Hindlimb muscle (tissue), 1 donor: Measurements from ENCODE around the gene TPI1. TPM values are rescaled to one million over a fixed set of nuclear protein-coding genes. Genes with fewer than 3 reads are reported as not detected.

Experiments
- DNase-seq: peaks from one replicate; pipeline ENCODE4 v3.0.0-alpha.2; 2013
- polyA plus RNA-seq: library from polyadenylated mRNA; unstranded; fragments of 120-200 nt; gene quantifications from one replicate; pipeline ENCODE4 v1.2.1, GENCODE V29; 2013; ENCODE audit not compliant: insufficient read length

TPI1 gene
- 1,016 TPM for polyA plus RNA-seq

GRCh38 chr12:6867413-6868210 is at the start of gene TPI1:
TSS of gene TPI1 (plus strand) at chr12:6867531. CDS start at chr12:6867567, 36 bp downstream.
- DNase-seq: peak; percentile 89

DNA sequence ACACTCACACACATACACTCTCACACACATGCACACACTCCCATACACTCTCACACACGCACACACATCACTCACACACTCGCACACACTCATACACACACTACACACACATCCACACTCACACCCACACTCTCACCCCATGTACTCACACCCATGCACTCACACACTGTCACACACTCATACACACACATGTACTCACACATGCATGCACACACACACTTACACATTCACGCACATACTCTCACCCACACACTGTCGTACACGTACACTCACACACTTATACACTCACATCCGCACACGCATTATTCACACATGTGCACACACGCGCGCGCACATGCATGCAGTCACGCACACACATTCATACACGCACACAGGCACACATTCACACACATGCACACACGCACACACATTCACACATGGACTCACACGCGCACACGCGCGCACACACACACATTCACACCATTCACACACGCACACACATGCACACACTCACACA is 49.6 kb upstream of the TPI1 start:
- no peak for DNase-seq

GRCh38 chr12:6818222-6818621 is 49.1 kb upstream of the TPI1 start:
- no peak for DNase-seq

- DNase-seq: no peak
Measured at GRCh38 chr12:6818645-6819044, 48.7 kb upstream of the TPI1 start.

GRCh38 chr12:6819106-6820030 is 48.0 kb upstream of the TPI1 start:
- no peak for DNase-seq

DNA sequence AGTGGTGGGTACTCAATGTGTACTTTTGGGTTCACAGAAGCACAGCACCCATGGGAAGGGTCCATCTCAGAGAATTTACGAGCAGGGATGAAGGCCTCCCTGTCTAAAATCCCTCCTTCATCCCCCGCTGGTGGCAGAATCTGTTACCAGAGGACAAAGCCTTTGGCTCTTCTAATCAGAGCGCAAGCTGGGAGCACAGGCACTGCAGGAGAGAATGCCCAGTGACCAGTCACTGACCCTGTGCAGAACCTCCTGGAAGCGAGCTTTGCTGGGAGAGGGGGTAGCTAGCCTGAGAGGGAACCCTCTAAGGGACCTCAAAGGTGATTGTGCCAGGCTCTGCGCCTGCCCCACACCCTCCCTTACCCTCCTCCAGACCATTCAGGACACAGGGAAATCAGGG is 47.2 kb upstream of the TPI1 start:
- DNase-seq: no peak

DNA sequence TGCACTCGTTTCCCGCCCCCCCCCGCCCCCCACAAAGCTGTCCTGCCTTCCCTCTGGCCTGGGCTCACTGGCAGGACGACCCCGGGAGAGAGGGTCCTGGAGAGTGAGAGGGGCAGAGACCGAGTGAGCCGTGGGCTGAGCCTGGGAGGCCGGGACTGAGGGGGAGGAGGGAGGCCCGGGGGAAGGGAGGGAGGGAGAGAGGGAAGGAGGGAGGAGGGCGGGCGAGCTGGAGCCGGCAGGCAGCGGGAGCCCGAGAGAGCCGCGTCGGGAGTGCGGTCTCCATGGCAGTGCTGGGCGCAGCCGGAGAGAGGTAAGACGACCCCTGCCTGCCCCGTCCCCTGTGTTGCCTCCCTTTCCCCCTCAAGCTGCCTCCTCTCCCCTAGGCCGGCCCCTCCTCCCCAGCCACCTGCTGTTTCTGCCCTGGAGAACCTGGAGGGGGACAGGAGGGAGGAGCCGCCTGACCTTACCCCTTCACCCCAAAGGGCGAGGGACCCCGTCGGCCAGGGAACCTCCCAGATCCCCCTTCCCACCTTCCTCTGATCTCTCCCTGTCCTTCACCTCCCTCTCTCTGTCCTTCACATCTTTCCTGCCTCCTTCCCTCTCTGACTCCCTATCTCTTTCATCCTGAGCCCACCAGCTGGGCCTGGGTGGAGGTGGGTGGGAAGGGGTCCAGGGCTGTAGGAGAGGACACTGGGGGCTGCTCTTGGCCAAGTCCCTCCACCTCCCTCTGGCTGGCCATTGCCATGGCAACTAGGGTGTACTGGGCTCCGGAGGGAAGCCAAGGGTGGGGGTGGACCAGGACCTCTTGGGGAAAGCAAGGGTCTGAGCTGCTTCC is 45.5 kb upstream of the TPI1 start, which contains the start of gene GPR162:
Gene GPR162 (plus strand): TSS at position 231 of the 835 bp plus-strand sequence. CDS start 2,078 bp downstream, outside the sequence.
- DNase-seq: peak; percentile 78

DNA sequence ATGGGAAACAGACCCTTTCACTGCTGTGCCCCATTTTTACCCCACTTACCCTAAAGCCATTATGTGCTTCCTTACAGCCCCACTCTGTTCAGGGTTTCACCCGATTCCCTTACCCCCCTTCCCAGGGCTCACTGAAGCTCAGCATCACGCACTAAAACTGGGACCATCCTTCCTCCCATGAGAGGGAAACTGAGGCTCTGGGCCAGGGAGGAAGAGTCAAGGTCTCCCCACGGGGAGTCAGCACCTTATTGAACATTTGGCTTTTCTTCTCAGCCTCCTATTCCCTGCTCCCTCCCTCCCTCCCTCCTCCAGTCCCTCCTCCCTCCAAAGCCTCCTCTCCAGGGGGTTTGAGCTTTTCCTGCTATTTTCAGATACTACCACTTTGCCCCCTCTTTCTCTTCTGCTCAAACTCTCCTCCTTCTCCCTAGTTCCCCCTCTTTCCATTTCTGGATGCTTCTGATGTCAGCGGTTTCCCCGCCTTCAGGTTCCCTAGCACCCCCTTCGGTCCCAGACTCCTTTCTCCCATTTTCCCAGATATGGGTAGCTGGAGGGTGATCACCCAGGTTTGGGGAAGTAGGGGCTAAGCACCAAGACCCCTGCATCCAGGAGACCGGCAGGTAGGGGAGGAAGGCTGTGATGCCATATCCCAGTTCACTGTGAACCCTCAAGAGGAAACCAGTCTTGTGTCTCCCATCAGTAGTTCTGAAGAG is 44.8 kb upstream of the TPI1 start:
- no peak for DNase-seq

DNA sequence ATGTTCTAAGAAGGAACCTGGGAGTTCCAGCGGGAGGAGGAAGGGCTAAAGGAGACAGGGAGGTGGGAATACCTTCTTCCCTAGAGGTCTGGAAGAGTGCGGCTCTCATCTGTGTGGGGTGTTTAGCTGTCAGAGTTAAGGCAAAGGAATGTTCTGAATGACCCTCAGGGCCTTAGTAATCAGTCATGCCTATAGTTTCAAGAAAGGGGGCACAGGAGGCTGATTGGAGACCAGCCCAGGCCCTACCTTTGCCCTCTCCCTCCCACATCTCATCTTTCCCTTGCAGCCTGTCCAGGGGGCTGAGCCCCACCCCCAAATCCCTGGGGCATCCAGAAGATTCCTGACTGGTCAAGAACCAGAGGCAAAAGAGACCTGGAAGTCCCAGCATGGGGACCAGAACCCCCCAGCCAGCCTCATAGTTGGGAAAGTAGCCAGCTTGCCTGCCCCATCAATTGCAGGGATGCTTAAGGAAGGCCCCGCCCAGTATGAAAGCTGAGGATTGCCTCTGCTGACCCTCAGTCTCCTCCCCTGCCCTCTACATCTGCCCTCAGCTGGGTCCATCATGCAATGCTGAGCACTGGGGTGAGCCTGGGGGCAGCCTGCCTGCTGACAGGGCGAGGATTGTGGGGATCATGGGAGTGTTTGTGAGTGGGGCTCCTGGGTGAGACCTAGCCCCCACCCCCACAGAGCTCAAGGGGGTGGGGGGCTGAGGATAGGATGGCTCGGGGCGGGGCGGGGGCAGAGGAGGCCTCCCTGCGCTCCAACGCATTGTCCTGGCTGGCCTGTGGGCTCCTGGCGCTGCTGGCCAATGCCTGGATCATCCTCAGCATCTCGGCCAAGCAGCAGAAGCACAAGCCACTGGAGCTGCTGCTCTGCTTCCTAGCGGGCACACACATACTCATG is 43.9 kb upstream of the TPI1 start:
- DNase-seq: no peak

GRCh38 chr12:6824085-6824775 is 43.1 kb upstream of the TPI1 start:
- no peak for DNase-seq

DNA sequence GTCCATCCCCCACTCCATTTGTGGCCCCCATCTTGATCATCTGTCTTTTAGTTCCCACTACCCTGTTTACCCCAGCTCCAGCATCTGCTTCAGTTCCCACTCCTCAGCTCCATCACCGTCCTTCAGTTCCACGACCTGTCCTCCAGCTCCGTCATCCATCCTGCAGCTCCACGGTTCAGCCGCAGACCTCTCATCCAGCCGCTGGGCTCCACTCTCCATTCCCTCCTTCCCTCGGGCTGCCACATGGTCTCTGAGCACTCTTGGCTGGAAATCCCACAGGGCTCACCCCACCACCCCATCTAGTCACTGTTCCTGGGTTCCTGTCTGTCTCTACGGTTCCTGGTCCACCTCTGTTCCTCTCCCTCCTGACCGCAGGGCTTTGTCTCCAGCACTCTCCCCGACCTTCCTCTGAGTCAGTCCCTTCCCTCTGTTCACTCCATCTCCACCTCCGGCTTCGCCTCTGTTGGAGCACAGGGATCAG is 42.4 kb upstream of the TPI1 start:
- DNase-seq: no peak

DNA sequence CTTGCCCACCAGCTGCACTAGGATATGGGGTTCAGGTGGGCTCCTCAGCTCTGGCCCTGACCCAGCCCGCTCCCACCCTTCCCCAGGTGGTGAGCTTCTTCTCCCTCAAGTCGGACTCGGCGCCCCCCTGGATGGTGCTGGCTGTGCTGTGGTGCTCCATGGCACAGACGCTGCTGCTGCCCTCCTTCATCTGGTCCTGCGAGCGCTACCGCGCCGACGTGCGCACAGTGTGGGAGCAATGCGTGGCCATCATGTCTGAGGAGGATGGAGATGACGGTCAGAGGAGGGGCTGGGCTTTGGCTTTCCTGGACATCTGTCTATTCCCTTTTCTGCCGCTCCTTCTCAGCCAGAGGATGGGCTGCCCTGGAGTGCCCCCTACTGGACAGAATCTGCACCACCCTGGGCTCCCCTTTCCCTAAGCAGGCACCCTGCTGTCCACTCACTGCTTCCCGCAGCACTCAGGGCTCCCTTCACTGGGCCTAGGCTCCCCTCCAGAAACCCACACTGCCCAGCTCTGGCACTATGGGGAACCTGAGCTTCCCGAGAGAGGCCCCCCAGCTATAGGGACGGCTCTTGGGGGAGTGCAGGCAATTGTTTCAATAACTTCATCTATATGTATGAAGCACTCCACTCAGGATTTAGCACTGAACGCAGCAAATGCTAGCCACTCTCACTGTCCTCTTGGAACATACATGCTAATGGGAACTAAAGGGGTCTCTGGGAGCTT is 41.8 kb upstream of the TPI1 start:
- DNase-seq: peak; percentile 90

GRCh38 chr12:6826125-6826733 is 41.1 kb upstream of the TPI1 start:
- DNase-seq: no peak

GRCh38 chr12:6826734-6827436 is 40.4 kb upstream of the TPI1 start:
- no peak for DNase-seq

DNA sequence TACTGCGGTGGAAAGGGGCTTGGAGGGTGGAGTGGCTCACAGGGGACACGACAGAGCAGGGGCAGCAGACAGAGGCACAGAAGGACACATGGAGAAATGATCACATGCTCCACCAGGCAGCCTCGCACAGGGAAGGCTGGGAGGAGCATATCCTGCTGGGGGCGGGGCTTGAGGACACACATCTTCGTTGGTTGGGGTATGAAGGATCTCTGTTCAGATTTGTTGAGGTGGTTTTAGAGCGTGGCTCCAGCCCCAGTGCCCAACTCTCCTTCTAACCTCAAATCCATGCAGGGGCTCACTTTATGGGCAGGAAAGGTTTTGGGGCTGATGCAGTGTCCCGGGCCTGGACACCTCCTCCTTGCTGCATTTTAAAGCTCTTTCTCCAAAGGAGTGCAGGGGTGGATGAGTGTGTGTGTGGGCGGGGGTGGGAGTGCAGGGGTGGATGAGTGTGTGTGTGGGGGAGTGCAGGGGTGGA is 39.9 kb upstream of the TPI1 start:
- DNase-seq: peak; percentile 89

DNA sequence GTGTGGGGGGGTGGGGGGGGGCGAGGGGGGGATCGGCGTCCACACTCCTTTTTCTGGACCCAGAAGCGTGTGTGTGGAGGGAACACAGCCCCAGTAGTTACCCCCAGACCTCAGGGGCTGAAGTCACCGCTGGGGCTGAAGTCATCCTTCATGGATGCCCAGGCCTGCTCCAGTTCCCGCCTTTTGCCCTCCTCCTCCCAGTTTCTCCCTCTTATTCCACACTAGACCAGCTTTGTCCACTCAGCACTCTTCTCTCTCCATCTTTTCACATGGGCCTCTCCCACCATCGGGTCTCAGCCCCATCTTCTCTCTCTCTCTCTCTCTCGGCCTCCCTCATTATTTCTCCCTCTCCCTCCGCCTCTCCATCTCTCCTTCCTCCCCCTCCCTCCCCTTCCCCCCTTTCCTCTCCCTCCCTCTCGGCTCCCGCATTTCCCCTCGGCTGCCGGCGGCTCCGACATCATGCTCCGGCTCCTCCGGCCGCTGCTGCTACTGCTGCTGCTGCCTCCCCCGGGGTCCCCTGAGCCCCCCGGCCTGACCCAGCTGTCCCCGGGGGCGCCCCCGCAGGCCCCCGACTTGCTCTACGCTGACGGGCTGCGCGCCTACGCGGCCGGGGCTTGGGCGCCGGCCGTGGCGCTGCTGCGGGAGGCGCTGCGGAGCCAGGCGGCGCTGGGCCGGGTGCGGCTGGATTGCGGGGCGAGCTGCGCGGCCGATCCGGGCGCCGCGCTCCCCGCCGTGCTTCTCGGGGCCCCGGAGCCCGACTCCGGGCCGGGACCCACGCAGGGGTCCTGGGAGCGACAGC is 39.1 kb upstream of the TPI1 start, which contains the start of gene P3H3:
Gene P3H3 (plus strand): TSS at position 426 of the 799 bp plus-strand sequence. CDS start 34 bp downstream, at position 460.
- DNase-seq: peak; percentile 72
